ENCODE data around the gene BCL2L11.

DNA sequence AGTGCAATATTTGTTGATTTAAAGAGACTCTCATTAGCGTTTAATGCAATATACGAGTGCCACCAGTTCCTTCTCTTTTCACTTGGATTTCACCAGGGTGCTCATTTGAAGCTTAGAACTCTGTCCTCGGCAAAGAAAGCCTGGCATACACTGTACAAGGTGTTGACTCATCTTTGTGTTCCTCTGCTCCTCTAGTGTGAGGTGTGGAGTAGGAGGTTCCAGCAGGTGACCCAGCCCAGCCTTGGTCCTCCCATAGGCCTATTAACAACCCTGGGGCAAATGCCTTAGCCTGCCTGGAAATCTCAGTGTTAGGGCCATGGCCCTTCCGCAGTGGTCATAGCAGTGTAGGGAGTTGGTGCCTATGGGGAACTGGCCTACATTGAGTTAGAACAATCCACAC is 20.1 kb downstream of the BCL2L11 start:
- TF ChIP-seq, protein P1, sequence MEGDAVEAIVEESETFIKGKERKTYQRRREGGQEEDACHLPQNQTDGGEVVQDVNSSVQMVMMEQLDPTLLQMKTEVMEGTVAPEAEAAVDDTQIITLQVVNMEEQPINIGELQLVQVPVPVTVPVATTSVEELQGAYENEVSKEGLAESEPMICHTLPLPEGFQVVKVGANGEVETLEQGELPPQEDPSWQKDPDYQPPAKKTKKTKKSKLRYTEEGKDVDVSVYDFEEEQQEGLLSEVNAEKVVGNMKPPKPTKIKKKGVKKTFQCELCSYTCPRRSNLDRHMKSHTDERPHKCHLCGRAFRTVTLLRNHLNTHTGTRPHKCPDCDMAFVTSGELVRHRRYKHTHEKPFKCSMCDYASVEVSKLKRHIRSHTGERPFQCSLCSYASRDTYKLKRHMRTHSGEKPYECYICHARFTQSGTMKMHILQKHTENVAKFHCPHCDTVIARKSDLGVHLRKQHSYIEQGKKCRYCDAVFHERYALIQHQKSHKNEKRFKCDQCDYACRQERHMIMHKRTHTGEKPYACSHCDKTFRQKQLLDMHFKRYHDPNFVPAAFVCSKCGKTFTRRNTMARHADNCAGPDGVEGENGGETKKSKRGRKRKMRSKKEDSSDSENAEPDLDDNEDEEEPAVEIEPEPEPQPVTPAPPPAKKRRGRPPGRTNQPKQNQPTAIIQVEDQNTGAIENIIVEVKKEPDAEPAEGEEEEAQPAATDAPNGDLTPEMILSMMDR (IDR thresholded peaks at IDR 0.05; ENCODE audit: extremely low read depth in 1 of 2, insufficient read depth in 1 of 2, low read depth in 1 of 2, low read length in 2 of 2), result no peak
- TF ChIP-seq POLR2A (IDR thresholded peaks at IDR 0.05; ENCODE audit: low read depth, low read length) (no peak), GATA2 (IDR thresholded peaks at IDR 0.05; ENCODE audit: insufficient read depth, insufficient read length, low read depth, low read length) (no peak), EZH2 (IDR thresholded peaks at IDR 0.05; ENCODE audit: borderline replicate concordance, low read depth, low read length, severe bottlenecking) (no peak), POLR2AphosphoS5 (IDR thresholded peaks at IDR 0.05; ENCODE audit: insufficient read depth, low read depth, low read length) (no peak), JUN (IDR thresholded peaks at IDR 0.05; ENCODE audit: borderline replicate concordance, insufficient read depth, insufficient read length, low read depth) (no peak)
- TF ChIP-seq, protein P2, sequence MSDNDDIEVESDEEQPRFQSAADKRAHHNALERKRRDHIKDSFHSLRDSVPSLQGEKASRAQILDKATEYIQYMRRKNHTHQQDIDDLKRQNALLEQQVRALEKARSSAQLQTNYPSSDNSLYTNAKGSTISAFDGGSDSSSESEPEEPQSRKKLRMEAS (IDR thresholded peaks at IDR 0.05; ENCODE audit: insufficient read depth, insufficient read length), result no peak
